ENCODE results near the gene HOXA3.

Gene HOXA3

GRCh38 chr7:27165089-27165995, 13.0 kb upstream of the HOXA3 start, which contains the start of gene HOXA9:
Gene HOXA9, minus strand, starts transcription at chr7:27165537. Its CDS starts 80 bp downstream, at chr7:27165457.
- no peak for DNase-seq

DNA sequence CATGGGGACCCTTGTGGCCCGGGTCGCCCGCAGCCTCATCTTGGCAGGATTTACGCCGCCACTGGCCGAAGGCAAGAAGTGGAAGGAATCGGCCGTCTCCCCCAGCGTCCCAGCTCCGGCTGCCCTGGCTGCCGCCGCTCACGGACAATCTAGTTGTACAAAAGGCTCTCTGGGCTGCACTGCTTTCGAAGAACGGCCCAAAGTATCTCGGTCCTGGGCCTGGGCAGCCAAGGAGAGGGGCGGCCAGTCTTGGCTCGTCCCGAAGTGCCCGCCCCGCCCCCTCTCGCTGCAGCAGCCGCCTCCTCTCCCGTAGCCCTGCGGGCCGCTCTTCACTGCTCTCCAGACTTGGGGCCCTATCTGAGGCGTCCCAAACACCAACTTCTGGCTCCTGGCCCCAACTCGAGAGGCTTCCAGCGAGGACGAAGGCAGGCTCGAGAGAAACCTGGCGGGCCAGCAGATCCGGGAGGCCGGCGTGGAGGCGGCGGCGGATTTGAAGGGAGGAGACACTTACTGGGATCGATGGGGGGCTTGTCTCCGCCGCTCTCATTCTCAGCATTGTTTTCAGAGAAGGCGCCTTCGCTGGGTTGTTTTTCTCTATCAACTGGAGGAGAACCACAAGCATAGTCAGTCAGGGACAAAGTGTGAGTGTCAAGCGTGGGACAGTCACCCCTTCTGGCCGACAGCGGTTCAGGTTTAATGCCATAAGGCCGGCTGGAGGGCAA, 12.1 kb upstream of the HOXA3 start:
- no peak for DNase-seq

GRCh38 chr7:27164045-27164366, 11.6 kb upstream of the HOXA3 start:
- no peak for DNase-seq

- DNase-seq = no peak
These were observed 11.1 kb upstream of the HOXA3 start for GRCh38 chr7:27163288-27164044.

DNA sequence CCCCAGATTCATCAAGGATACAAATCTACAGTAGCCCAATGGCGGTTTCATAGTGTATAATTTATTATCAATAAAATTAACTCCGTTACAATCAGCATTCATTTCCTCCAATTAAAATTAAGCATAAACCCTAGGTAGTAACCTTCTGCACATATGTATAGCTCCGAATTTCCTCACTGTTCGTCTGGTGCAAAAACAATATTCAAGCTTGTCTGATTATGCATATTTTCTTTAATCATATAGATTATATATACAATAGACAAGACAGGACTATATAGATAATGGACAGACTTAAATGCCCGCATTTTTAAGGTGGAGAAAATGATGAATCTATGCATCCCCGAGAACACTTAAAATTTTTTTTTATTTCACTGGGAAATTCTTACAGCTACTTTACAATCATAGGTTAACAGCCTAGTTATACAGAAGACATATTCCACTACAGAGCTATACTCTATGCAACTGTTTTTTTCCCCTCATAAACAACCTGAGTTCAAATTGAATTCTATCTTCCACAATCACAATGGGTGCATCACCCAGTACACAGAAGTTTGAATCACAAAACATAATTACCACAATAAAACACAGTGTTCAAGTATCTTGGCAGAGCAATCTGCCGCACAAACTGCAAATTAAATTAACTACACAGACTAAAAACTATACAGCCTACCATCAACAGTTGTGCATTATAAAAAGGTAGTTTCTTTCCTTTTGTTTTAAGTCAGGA, 10.3 kb upstream of the HOXA3 start:
- no peak for DNase-seq

- no peak for DNase-seq
These were observed 9.6 kb upstream of the HOXA3 start for GRCh38 chr7:27161721-27162560.

- no peak for DNase-seq
These were observed 8.9 kb upstream of the HOXA3 start for GRCh38 chr7:27161214-27161720.

DNA sequence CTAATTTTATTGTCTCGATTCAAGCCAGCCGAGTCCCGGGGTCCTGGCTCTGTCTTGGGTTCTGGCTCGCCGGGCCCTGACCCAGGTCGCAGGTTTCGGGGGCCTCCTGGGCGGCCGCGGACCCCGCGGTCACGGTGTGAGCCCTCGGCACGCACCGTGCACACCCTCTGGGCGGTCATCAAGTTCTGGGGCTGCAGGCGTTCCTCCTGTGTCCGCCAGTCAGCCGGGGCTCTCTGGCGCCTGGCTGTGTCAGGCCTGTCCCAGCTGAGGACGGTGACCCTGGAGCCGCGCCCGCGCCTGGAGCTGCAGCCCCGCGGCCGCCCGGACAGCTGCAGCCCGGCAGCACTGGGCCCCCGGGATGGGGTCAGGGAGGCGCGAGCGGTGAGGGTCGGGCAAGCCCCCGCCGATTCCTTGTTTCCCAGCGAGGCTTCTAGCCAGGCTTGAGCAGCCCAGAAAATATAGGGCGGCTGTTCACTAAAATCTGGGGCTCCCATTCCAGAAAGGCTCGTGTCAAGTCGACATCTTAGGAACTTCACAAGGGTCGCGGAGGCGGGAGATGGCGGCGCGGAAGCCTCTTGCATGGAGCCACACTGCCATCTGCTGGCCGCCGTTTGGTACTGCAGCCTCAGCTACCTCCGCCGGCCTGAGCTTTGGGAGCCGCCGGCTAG, 8.3 kb upstream of the HOXA3 start:
- peak; percentile 76 to 92 (median 80) for DNase-seq

GRCh38 chr7:27160145-27160545, 7.8 kb upstream of the HOXA3 start:
- DNase-seq = no peak

DNA sequence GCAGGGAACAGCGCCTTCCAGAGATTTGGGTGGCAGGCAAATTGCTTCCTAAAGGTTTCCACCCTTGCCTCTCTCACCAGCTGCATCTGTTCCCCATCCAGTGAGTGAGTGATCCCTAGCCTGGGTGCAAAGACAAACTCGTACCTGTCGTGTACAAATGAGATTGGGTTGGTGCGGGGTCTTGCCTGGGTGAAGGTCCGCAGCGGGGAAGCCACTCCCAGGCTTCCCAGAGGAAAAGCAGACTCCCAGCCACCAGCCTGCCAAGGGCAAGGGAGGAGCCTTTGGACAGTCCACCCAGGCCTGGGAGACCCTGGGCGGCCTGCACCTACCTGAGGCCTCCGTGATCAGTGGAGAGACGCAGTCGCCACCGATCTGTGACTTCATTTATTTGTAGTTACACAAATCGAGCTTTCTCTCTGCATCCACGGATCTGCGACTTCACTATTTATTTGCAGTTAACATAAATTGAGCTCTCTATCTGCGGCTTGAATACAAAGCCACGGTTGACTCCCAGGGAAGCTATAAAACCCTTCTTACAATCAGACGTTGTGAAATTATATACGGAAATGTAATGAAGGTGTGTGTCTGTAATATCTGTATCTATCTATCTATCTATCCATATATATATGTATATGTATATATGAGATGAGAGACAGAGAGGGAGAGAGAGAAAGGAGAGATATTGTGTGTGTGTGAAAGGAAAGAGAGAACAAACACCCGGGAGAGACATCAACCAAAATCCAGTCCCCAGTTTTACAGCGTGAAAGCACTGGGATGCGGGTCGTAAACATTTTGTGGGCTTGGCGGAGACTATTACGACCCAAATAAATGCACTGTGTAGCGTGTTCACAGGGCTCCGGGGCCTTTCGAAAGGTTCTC, 7.1 kb upstream of the HOXA3 start:
- no peak for DNase-seq

- DNase-seq = no peak
These were observed 6.3 kb upstream of the HOXA3 start for GRCh38 chr7:27158436-27159265.

DNA sequence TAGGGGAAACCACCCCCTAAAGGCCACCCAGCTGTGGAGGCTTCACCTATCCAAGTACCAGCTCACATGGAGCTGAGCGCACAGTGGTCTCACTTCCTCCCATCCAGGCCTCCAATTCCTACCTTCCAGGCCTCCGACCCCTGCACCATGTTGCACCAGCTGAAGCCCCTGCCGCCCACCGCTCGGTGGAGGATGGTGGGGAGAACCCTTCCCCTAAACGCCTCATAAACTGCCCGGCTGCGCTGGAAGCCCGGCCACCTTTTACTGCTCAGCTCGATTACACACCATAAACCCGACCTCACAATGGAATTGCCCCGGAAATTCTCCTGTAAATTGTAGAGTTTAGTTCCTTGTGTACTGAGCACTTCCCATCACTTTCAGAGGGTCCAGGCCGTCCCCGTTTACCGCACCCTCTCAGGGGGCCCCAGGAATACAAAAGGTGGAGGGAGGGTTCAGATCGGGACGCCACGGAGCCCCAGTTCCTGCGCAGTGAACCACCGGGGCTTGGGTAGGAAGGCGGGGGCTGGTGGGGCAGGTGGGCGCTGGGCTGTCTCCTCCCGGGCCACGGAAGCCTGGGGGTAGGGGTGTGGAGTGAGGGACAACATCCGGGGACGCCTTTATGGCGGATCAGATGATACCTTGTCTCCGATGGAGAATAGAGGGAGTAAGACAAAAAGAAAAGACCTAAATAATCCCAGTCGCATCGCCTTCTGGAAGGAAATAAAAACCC, 5.5 kb upstream of the HOXA3 start:
- DNase-seq = no peak

DNA sequence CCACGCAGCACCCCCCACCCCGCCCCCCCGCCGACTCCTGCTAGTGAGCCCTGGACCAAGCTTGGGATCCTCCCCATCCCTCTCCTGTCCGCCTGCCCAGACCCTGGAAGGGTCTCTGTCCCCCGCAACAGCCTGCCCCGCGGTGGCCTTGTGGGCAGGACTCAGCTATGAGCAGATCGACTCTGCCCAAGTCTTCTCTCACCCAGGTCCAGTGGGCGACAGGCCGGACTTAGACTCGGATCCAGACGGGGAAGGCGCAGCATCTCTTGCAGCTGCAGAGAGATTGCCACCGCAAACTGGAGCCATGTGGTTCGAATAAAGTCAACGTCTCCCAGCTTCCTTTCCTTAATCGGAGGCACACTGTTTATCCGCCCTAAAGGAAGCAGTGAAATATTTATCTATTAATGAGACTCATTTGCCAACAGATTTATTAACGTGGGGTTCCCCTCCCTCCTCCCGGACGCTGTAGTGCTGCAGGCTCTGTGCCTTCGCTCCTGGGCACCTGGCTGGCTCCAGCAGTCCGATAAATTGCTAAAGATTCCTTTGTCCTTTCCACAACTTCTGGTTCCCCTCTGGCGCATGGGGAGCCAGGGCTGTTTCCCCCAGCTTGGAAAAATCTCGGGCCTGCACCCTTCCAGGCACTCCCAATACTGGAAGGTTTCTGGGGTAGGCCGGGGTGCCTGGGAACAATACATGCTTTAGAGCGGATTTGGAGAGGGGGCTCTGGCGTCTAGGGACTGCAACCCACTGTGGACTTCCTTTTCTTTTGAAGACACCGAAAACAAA, 4.7 kb upstream of the HOXA3 start:
- DNase-seq = no peak

GRCh38 chr7:27156508-27156898, 4.1 kb upstream of the HOXA3 start, which contains the start of gene HOXA7:
Gene HOXA7, minus strand, starts transcription at chr7:27156675. Its CDS starts 130 bp downstream, at chr7:27156545.
- DNase-seq = no peak

DNA sequence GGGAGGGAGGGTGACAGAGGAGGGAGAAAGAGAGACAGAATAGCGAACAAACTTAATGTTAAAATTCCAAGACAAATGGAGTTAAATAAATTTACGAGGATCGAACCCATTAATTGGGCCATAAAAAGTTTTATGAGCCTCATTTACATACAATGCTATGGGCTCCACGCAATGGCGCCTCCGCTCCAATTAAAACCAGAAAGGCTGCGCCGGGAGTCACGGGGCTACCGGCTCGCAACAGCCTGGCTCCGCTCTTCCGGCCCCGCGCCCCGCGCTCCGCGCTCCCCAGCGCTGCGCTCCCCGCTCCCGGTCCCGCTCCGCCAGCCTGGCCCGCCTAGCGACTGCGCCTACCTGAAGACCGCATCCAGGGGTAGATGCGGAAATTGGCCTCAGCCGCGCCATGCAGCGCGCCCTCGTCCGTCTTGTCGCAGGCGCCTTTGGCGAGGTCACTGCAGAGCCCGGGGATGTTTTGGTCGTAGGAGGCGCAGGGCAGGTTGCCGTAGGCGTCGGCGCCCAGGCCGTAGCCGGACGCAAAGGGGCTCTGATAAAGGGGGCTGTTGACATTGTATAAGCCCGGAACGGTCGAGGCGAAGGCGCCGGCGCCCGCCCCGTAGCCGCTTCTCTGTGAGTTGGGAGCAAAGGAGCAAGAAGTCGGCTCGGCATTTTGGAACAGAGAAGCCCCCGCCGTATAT, 3.6 kb upstream of the HOXA3 start:
- no peak for DNase-seq

Data from activated naive CD4-positive, alpha-beta T cell (primary cell).